ENCODE measurements around the gene CDH8. TPM values are rescaled to one million over a fixed set of nuclear protein-coding genes. Genes with fewer than 3 reads are reported as not detected.

Gene CDH8
- total and polyA plus RNA-seq, 2 experiments from 2014 or later = 2.1 to 2.2 TPM

GRCh38 chr16:61892531-61892930 lies 143.7 kb downstream of the CDH8 start:
- H3K9me2 ChIP-seq (replicated peaks; ENCODE audit: insufficient read depth) = no peaks in the 10 kb centered on the region
- H3K4me3 ChIP-seq = no peak overlapping the region
- no peak overlapping the region for H3K27ac ChIP-seq
- DNase-seq (ENCODE audit: low spot score) = no peak
- H3K36me3 ChIP-seq (replicated peaks; ENCODE audit: insufficient read depth, low read depth) = no peaks in the 10 kb centered on the region
- WGBS (ENCODE audit: low lambda C conversion rate, missing lambda C conversion rate) = 96% methylated on average over 2 of the region's 2 CpGs
- no peak overlapping the region for H2AFZ ChIP-seq
- H3K9me3 ChIP-seq (ENCODE audit: low read depth) = no peaks in the 10 kb centered on the region
- no peaks in the 10 kb centered on the region for H3K4me1 ChIP-seq (ENCODE audit: insufficient read depth)
- H3K27me3 ChIP-seq = no peaks in the 10 kb centered on the region
- H3K79me2 ChIP-seq = no peaks in the 10 kb centered on the region
- H3K4me2 ChIP-seq = no peak overlapping the region
- no peaks in the 10 kb centered on the region for H4K20me1 ChIP-seq (ENCODE audit: insufficient read depth, poor library complexity, severe bottlenecking)
- TF ChIP-seq CTCF (IDR thresholded peaks at IDR 0.05; ENCODE audit: poor library complexity) (no peak), EZH2phosphoT487 (IDR thresholded peaks at IDR 0.05; ENCODE audit: low read depth, severe bottlenecking, unreplicated experiment) (no peak), EZH2 (IDR thresholded peaks at IDR 0.05; ENCODE audit: borderline replicate concordance) (no peak)

DNA sequence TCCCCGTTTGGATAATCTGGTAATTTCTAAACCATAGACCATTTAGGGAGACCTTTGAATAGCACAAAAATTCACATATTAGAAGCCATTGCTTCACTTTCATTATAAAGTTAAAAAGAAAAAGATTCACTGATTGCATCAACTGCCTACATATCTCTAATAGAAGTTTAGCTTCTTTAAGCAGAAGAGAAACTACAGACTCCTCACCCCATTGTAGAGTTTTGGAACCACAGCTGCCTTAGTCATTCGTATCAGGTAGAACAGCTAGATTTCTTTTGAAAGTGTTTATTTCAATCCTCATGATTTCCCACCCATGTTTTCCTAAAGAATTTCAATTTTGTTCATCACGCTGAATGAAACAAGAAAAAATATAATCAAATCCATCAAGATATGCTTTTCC lies 144.8 kb downstream of the CDH8 start:
- Histone ChIP-seq H3K36me3 (replicated peaks; ENCODE audit: insufficient read depth, low read depth) (no peaks in the 10 kb centered on the region), H3K27me3 (no peaks in the 10 kb centered on the region), H4K20me1 (ENCODE audit: insufficient read depth, poor library complexity, severe bottlenecking) (no peaks in the 10 kb centered on the region), H2AFZ (no peak overlapping the region), H3K4me3 (no peak overlapping the region), H3K4me1 (ENCODE audit: insufficient read depth) (no peaks in the 10 kb centered on the region), H3K9me3 (ENCODE audit: low read depth) (no peaks in the 10 kb centered on the region), H3K4me2 (no peak overlapping the region), H3K27ac (no peak overlapping the region), H3K79me2 (no peaks in the 10 kb centered on the region), H3K9me2 (replicated peaks; ENCODE audit: insufficient read depth) (no peaks in the 10 kb centered on the region)
- TF ChIP-seq EZH2phosphoT487 (IDR thresholded peaks at IDR 0.05; ENCODE audit: low read depth, severe bottlenecking, unreplicated experiment) (no peak), CTCF (IDR thresholded peaks at IDR 0.05; ENCODE audit: poor library complexity) (no peak), EZH2 (IDR thresholded peaks at IDR 0.05; ENCODE audit: borderline replicate concordance) (no peak)
- DNase-seq (ENCODE audit: low spot score) = no peak
- WGBS (ENCODE audit: low lambda C conversion rate, missing lambda C conversion rate) = 81% methylated on average over 3 of the region's 3 CpGs

DNA sequence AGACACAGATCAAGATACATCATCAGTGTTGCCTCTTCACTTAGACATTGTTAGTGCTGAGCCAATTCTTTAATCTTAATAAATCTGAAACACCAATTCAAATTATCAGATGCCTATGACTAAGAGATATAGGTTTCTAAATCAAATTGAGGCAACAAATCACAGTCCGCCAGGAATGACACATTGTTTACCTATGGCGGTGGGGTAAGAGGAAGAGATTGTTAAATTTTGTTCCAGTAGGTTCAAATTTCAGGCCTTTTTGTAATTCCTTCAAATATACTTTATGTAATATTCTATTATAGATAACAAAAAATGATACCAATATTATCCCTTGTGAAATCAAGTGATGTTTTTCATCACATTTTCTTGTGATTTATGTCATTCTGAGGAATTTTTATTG lies 145.9 kb downstream of the CDH8 start:
- Histone ChIP-seq H3K4me1 (ENCODE audit: insufficient read depth) (no peaks in the 10 kb centered on the region), H3K27ac (no peak overlapping the region), H3K9me3 (ENCODE audit: low read depth) (no peaks in the 10 kb centered on the region), H3K9me2 (replicated peaks; ENCODE audit: insufficient read depth) (no peaks in the 10 kb centered on the region), H4K20me1 (ENCODE audit: insufficient read depth, poor library complexity, severe bottlenecking) (no peaks in the 10 kb centered on the region), H3K4me2 (no peak overlapping the region), H3K4me3 (no peak overlapping the region), H3K36me3 (replicated peaks; ENCODE audit: insufficient read depth, low read depth) (no peaks in the 10 kb centered on the region), H2AFZ (no peak overlapping the region), H3K27me3 (no peaks in the 10 kb centered on the region), H3K79me2 (no peaks in the 10 kb centered on the region)
- DNase-seq (ENCODE audit: low spot score) = no peak
- no peak for TF ChIP-seq CTCF (IDR thresholded peaks at IDR 0.05; ENCODE audit: poor library complexity)
- no peak for TF ChIP-seq EZH2 (IDR thresholded peaks at IDR 0.05; ENCODE audit: borderline replicate concordance)
- no peak for TF ChIP-seq EZH2phosphoT487 (IDR thresholded peaks at IDR 0.05; ENCODE audit: low read depth, severe bottlenecking, unreplicated experiment)
- WGBS (ENCODE audit: low lambda C conversion rate, missing lambda C conversion rate) = 79% methylated on average over 2 of the region's 2 CpGs

DNA sequence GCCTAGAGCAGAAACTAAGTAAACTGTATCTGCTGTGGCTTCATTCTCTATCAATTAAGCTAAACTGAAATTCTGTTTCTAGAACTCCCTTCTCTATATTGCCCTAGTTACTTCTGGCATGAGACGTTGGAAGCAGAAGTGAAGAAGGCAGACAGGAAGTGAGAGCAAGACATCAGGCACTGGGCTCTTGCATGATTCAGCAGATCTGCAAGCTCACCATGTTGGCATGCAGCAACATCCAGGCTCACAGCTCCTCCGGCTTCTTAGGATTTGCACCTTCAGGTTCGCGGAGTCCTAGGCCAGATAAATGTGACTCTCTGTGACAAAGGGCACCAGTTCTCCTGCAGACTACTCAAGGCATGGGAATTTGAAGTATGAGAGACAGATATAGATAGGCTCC lies 148.3 kb downstream of the CDH8 start:
- peak; percentile 9 for DNase-seq (ENCODE audit: low spot score)
- H4K20me1 ChIP-seq (ENCODE audit: insufficient read depth, poor library complexity, severe bottlenecking) = no peaks in the 10 kb centered on the region
- no peak overlapping the region for H3K4me2 ChIP-seq
- no peak overlapping the region for H2AFZ ChIP-seq
- H3K36me3 ChIP-seq (replicated peaks; ENCODE audit: insufficient read depth, low read depth) = no peaks in the 10 kb centered on the region
- WGBS (ENCODE audit: low lambda C conversion rate, missing lambda C conversion rate) = 70% methylated on average over 4 of the region's 4 CpGs
- no peaks in the 10 kb centered on the region for H3K4me1 ChIP-seq (ENCODE audit: insufficient read depth)
- TF ChIP-seq EZH2phosphoT487 (IDR thresholded peaks at IDR 0.05; ENCODE audit: low read depth, severe bottlenecking, unreplicated experiment) (no peak), EZH2 (IDR thresholded peaks at IDR 0.05; ENCODE audit: borderline replicate concordance) (no peak), CTCF (IDR thresholded peaks at IDR 0.05; ENCODE audit: poor library complexity) (no peak)
- H3K9me3 ChIP-seq (ENCODE audit: low read depth) = no peaks in the 10 kb centered on the region
- no peaks in the 10 kb centered on the region for H3K79me2 ChIP-seq
- H3K27me3 ChIP-seq = no peaks in the 10 kb centered on the region
- no peak overlapping the region for H3K27ac ChIP-seq
- no peaks in the 10 kb centered on the region for H3K9me2 ChIP-seq (replicated peaks; ENCODE audit: insufficient read depth)
- no peak overlapping the region for H3K4me3 ChIP-seq

Data from hepatocyte (in vitro differentiated cells).